HepG2 (cell line): Measurements from ENCODE around the gene STK11. TPM values are rescaled to one million over a fixed set of nuclear protein-coding genes. Genes with fewer than 3 reads are reported as not detected.

Experiments used
- GPN1 ChIP-seq: sonication (generic); formaldehyde crosslinking; IDR thresholded peaks from 2 replicates; pipeline ENCODE4 v1.5.1; 2020; ENCODE audit warnings: missing genetic modification reagents, borderline replicate concordance
- MED1 ChIP-seq: sonication (generic); formaldehyde crosslinking; IDR thresholded peaks from 2 replicates; pipeline ENCODE4 v1.4.0; 2020; ENCODE audit warnings: missing genetic modification reagents
- SALL1 ChIP-seq: sonication (generic); formaldehyde crosslinking; IDR thresholded peaks from 2 replicates; pipeline ENCODE4 v1.8.0; 2022; ENCODE audit warnings: mild to moderate bottlenecking, missing genetic modification reagents
- SMAD3 ChIP-seq: sonication (generic); formaldehyde crosslinking; IDR thresholded peaks from 2 replicates; pipeline ENCODE4 v1.4.0; 2020; ENCODE audit warnings: missing genetic modification reagents
- TARDBP ChIP-seq: sonication (generic); formaldehyde crosslinking; IDR thresholded peaks from 2 replicates; pipeline ENCODE4 v1.8.0; 2022; ENCODE audit warnings: mild to moderate bottlenecking, missing genetic modification reagents
- TBX2 ChIP-seq: sonication (generic); formaldehyde crosslinking; IDR thresholded peaks from 2 replicates; pipeline ENCODE4 v1.5.0; 2020; ENCODE audit warnings: missing genetic modification reagents, mild to moderate bottlenecking, borderline replicate concordance
- ZC3H4 ChIP-seq: sonication (generic); formaldehyde crosslinking; IDR thresholded peaks from 2 replicates; pipeline ENCODE4 v1.4.0; 2020; ENCODE audit warnings: missing genetic modification reagents, borderline replicate concordance
- ZHX1 ChIP-seq: sonication (generic); formaldehyde crosslinking; IDR thresholded peaks from 2 replicates; pipeline ENCODE4 v1.8.1; 2022; ENCODE audit warnings: low read depth, mild to moderate bottlenecking, missing genetic modification reagents
- ZNF263 ChIP-seq: sonication (generic); formaldehyde crosslinking; IDR thresholded peaks from 2 replicates; pipeline ENCODE4 v1.4.0; 2020; ENCODE audit warnings: missing genetic modification reagents
- ZNF329 ChIP-seq: sonication (generic); formaldehyde crosslinking; IDR thresholded peaks from 2 replicates; pipeline ENCODE4 v1.9.0; 2021; ENCODE audit warnings: low read depth, mild to moderate bottlenecking, missing genetic modification reagents
- ZNF558 ChIP-seq: sonication (generic); formaldehyde crosslinking; IDR thresholded peaks from 2 replicates; pipeline ENCODE4 v1.9.0; 2022; ENCODE audit warnings: mild to moderate bottlenecking, missing genetic modification reagents, borderline replicate concordance
- ZNF597 ChIP-seq: sonication (generic); formaldehyde crosslinking; IDR thresholded peaks from 2 replicates; pipeline ENCODE4 v1.5.0; 2020; ENCODE audit warnings: missing genetic modification reagents
- ZNF704 ChIP-seq: sonication (generic); formaldehyde crosslinking; IDR thresholded peaks from 2 replicates; pipeline ENCODE4 v1.8.1; 2023; ENCODE audit warnings: mild to moderate bottlenecking, inconsistent platforms, moderate library complexity, missing genetic modification reagents, borderline replicate concordance
- ZNF772 ChIP-seq: sonication (generic); formaldehyde crosslinking; IDR thresholded peaks from 2 replicates; pipeline ENCODE4 v1.5.0; 2020; ENCODE audit warnings: mild to moderate bottlenecking, missing genetic modification reagents
- ZNF773 ChIP-seq: sonication (generic); formaldehyde crosslinking; IDR thresholded peaks from 2 replicates; pipeline ENCODE4 v1.4.0; 2020; ENCODE audit warnings: missing genetic modification reagents, borderline replicate concordance
- polyA plus RNA-seq, 8 experiments: library from polyadenylated mRNA; depleted of rRNA in 3 of 8; stranded (reverse) in 7 of 8; unstranded in 1 of 8; fragments of >200 nt; fragmentation: Illumina TruSeq in 4 of 8; extraction: Trizol in 4 of 8; gene quantifications; 2 replicates each; pipeline versions ENCODE4 v1.2.1 to v1.2.3, GENCODE V29; 2011 to 2016; ENCODE audit warnings: low read depth in 4 of 8, missing spikeins in 1 of 8, mixed read lengths in 1 of 8; ENCODE audit not compliant: insufficient read depth in 1 of 8
- total RNA-seq, 5 experiments: library from RNA; depleted of rRNA; stranded (reverse); fragments of >200 nt; fragmentation: Illumina TruSeq; extraction: Trizol; gene quantifications; 2 replicates each; pipeline ENCODE4 v1.2.3, GENCODE V29; 2016; ENCODE audit warnings: low read depth in 1 of 5
- TF ChIP-seq, protein P1 (sequence below): sonication (generic); formaldehyde crosslinking; IDR thresholded peaks from 2 replicates; pipeline ENCODE4 v1.4.0; 2020; ENCODE audit warnings: missing genetic modification reagents; ENCODE audit errors: not compliant biosample characterization
- TF ChIP-seq, protein P2 (sequence below): sonication (generic); formaldehyde crosslinking; IDR thresholded peaks from 2 replicates; pipeline ENCODE4 v1.4.0; 2020; ENCODE audit warnings: low read depth, missing genetic modification reagents

Gene STK11
- total and polyA plus RNA-seq, 2 of the 13 experiments (the other 11 are each of a cell fraction or from before 2014, with no cell fraction given) = 27.5 to 43.6 TPM

DNA sequence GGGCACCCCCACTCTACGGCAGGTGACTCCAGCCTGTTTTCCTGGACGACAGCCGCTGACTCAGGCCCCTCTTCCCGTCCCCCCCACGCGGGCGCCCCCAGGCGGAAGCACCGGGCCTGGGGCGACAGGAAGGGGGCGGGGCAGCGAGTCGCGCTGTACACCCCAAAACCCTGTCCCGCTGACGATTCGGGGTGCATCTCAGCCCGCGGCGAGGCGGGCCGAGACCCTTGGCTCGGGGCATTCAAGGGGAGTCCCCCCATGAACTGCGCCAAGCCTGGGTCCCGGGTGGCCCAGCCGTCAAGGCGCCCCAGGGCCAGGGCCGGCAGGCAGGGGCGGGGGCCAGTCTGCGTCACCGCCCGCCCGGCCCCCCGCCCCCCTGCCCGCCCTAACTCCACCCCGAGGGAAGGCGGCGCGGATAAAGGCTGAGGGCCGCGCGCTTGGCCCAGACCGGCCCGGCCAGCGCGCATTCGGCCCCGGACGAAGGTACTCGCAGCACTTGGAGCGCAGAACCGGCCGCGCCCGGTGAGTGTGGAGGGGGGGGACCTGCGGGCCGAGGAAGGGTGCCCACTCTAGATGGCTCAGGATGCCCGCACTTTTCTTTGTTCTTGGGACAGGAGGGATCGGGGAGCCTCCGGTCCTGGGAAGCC lies 42.7 kb downstream of the STK11 start, which contains the start of gene MIDN (continued):
- TF ChIP-seq SMAD3 (CRISPR knock-in tag) (0 out of 2 replicates have a peak, but pooled peaks have one; percentile 33), ZNF329 (no peak), ZNF704 (CRISPR knock-in tag) (0 out of 2 replicates have a peak, but pooled peaks have one; percentile 38), GPN1 (CRISPR knock-in tag) (no peak), ZNF263 (0 out of 2 replicates have a peak, but pooled peaks have one; percentile 11), ZNF558 (CRISPR knock-in tag) (peak; percentile 48; the same call in 1 of the 2 replicates), ZNF772 (CRISPR knock-in tag) (peak; percentile 11; the same call in 1 of the 2 replicates), TBX2 (CRISPR knock-in tag) (0 out of 2 replicates have a peak, but pooled peaks have one; percentile 13), TARDBP (CRISPR knock-in tag) (peak; percentile 39; the same call in 1 of the 2 replicates), ZNF773 (CRISPR knock-in tag) (0 out of 2 replicates have a peak, but pooled peaks have one; percentile 31), MED1 (CRISPR knock-in tag) (peak; percentile 49), ZC3H4 (0 out of 2 replicates have a peak, but pooled peaks have one; percentile 46), ZHX1 (CRISPR knock-in tag) (no peak), ZNF597 (CRISPR knock-in tag) (no peak), SALL1 (CRISPR knock-in tag) (peak; percentile 58; the same call in 1 of the 2 replicates)
- TF ChIP-seq, protein P1, sequence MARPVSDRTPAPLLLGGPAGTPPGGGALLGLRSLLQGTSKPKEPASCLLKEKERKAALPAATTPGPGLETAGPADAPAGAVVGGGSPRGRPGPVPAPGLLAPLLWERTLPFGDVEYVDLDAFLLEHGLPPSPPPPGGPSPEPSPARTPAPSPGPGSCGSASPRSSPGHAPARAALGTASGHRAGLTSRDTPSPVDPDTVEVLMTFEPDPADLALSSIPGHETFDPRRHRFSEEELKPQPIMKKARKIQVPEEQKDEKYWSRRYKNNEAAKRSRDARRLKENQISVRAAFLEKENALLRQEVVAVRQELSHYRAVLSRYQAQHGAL (CRISPR knock-in tag) = peak; percentile 33
- TF ChIP-seq, protein P2, sequence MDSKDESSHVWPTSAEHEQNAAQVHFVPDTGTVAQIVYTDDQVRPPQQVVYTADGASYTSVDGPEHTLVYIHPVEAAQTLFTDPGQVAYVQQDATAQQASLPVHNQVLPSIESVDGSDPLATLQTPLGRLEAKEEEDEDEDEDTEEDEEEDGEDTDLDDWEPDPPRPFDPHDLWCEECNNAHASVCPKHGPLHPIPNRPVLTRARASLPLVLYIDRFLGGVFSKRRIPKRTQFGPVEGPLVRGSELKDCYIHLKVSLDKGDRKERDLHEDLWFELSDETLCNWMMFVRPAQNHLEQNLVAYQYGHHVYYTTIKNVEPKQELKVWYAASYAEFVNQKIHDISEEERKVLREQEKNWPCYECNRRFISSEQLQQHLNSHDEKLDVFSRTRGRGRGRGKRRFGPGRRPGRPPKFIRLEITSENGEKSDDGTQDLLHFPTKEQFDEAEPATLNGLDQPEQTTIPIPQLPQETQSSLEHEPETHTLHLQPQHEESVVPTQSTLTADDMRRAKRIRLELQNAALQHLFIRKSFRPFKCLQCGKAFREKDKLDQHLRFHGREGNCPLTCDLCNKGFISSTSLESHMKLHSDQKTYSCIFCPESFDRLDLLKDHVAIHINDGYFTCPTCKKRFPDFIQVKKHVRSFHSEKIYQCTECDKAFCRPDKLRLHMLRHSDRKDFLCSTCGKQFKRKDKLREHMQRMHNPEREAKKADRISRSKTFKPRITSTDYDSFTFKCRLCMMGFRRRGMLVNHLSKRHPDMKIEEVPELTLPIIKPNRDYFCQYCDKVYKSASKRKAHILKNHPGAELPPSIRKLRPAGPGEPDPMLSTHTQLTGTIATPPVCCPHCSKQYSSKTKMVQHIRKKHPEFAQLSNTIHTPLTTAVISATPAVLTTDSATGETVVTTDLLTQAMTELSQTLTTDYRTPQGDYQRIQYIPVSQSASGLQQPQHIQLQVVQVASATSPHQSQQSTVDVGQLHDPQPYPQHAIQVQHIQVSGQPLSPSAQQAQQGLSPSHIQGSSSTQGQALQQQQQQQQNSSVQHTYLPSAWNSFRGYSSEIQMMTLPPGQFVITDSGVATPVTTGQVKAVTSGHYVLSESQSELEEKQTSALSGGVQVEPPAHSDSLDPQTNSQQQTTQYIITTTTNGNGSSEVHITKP = peak; percentile 19; the same call in 1 of the 2 replicates
